Renal cortical epithelial cell (primary cell): ENCODE data around the gene ASIC2. TPM values are rescaled to one million over a fixed set of nuclear protein-coding genes. Genes with fewer than 3 reads are reported as not detected.

Experiments
- DNase-seq: peaks from one replicate; pipeline ENCODE4 v3.0.0-alpha.2; 2011; ENCODE audit warnings: low read depth
- total RNA-seq: library from RNA; depleted of rRNA; stranded (reverse); fragments of >200 nt; gene quantifications from 2 replicates; pipeline ENCODE4 v1.2.3, GENCODE V29; 2014

Gene ASIC2
- total RNA-seq, 1 donor from 2014 or later, result 13.6 TPM

DNA sequence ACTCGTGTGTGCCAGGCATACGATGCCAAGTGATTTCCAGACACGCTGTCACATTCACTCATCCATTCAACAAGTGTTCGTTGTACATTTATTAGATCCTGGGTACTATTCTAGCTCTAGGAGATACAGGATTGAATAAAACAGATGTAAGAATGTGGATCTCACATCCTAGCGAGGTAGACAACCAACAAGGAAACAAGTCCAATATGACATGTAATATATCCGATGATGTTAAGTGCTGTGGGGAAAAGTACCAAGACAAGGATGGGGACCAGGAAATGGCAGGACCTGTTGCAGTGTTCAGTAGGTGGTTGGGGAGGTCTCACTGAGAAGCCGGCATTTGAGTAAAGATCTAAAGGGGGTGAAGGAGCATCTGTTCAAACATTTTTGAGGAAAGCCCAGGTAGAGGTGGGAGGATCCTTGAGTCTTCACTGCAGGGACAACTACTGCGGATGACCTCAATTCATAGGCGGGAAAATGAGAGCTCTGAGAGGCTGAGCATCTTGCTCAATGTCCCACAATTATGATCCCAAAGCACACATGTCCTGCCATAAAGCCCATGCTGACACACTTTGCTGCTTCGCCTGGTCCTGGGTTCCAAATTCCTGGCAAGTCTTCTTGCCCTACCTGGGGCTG, 129.4 kb downstream of the ASIC2 start:
- no peak for DNase-seq

DNA sequence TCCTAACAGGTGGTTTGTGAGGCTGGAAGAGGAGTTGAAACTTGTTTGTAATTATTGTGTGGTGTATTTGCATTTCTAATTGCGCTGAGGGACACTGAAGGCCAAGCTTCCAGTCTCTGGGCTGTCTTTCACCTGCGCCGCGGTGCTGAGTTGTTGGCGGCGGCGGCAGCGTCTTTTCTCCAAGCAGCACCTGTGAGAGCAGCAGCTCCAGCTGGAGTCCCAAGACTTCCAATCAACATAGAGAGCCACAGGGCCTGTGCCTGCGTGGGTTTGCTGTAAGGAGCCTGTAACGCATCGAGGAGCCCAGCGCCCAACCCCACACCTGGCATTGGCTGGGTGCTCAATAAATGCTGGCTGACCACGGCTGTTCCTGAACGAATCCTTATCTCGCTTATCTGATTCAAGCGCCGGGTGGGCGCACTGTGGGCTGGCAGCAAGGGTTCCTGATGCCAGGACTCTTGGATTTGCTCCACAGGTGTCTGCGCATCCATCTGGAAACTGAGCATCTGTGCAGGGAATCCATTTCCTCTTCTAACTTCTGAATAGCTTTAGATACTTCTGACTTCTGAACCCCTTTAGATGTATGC, 138.1 kb downstream of the ASIC2 start:
- no peak for DNase-seq

DNA sequence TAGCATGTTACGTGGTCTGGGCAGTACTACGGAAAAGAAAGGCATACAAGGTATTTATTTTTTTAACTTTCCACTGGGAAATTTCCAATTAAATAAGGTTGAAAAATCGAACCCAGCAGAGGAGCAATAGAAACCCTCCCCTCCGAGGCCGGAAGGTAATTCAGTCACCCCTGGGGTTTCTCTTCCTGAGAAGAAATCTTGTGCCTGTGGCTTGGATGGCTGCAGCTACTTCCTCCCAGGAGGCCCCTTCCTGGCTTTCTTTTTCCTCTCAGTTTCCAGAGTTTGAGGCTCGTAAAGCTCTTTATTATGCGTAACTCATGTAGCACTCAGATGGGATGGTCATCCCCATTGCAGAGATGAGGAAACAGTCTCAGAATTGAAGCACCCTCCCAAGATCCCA, 140.3 kb downstream of the ASIC2 start:
- no peak for DNase-seq

DNA sequence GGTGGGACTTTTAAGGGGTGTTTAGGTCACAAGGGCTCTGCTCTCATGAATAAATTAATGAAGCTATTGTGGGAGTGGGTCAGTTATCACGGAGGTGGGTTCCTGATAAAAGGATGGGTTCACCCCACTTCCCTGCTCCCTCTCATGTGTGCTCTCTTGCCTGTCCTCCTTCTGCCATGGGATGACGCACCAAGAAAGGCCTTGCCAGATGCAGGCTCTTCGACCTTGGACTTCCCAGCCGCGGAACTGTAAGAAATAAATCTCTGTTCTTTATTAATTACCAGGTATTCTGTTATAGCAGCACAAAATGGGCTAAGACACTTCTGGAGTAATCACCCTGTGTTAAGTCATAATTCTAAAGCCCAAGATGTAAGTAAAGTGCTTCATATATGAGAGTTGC, 141.5 kb downstream of the ASIC2 start:
- no peak for DNase-seq

DNA sequence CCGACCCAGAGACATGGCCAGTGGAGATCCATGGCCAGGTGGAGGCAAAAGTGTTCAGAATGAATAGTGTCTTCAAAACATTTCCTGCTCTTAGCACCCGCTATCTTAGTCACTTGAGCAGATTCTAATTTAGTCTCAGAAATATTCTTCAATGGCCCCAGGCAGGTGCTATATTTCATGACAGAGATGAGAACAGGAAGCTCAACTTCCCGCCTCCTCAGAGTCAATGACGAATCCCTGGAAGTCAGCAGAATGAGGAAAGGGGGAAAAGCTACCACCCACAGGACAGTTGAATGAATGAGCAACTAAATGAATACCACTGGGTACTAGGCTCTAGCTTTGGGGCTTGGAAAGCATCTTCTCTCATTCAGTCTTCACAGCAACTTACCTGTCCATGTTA, 147.2 kb downstream of the ASIC2 start:
- no peak for DNase-seq

DNA sequence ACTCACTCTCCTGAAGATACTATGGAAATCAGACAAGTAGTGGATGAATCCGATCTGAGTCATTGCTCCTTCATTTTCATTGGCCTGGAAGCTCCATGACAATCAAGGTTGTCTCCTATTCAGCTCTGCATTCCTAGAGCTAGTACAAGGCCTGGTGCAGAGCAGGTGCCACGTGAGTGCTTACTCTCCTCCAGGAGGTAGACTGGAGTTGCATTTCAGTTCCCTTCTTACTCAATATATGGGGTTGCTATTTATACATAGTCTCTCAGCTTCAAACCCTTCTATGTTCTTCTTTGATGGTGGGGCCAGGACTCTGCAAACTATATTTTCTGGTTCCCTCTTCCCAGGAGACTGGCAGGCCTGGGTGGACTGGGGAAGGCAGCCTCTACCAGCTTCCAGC, 148.3 kb downstream of the ASIC2 start:
- no peak for DNase-seq

DNA sequence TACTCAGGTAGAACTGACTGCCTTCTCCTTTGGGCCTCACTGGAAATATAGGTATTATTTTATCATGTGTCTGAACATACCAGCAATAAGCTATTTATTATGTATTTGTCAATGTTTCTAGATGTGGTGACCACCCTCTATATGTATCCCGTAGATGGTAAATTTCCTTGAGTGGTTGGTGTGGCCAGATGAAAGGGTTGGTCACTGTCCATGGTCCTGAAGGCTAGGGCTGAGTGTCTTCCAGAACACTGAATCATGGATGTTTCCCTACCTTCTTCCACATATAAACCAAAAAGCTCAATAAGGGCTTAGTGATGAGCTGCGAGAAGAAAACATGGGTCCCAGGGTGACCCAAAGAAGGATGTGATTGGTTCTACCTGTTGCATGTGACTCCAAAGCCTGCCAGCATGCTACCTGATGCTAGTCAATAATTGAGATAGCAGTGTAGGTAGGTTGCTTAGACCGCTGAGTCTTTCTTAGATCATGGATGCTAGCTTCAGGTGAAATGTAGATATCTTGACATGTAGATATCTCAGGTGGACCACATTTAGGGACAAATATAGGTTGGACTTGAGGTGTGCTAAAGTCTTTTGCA, 150.3 kb downstream of the ASIC2 start:
- DNase-seq, result peak; percentile 41

DNA sequence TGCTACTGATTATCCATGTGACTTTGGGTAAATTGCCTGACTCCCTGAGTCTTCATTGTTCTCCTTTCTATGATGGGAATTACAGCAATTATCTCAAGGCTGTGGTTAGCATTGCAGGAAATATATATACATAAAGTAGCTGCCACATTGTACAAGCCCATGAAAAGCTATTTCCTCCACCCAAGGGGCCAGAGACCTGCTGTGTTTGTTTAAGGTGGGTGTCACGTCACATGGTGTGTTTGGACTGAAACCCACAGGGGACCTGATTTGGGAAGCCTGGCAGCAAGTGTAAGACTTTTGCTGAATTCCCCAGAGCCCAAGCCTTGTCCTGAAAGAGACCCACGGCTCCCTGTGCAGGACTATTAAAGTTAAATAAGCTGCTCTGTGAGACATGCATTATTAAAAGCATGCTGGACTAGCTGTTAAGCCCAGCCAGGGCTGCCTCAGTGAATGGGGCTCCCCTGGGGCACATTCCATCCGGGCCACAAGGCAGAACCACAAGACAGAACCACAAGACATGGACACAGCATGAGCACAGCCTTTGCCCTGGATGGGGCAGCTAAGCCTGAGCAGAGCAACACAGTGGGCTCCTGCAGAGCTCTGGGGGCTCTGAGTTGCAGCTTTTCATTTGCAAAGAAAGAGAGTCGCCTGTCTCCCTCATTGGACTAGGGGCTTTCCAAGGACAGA, 152.5 kb downstream of the ASIC2 start:
- peak; percentile 60 for DNase-seq

DNA sequence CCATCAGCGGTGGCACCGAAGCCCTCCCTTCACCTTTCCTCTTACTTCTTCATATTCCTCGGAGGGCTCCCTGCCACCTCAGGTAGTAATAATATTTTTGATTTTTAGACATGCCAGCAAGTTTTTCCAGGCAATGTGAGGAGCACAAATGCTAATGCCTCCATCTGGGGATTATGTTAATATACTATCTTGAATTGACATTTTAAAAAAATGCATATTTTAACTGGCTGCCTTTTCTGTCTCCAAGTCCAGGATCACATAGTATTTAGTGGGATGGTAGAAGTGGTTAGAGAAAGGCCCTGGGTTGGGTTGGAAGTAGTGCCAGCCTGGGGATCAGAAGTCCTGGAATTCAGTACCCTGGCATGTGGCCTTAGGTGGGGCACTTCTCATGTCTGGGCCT, 154.5 kb downstream of the ASIC2 start:
- no peak for DNase-seq

DNA sequence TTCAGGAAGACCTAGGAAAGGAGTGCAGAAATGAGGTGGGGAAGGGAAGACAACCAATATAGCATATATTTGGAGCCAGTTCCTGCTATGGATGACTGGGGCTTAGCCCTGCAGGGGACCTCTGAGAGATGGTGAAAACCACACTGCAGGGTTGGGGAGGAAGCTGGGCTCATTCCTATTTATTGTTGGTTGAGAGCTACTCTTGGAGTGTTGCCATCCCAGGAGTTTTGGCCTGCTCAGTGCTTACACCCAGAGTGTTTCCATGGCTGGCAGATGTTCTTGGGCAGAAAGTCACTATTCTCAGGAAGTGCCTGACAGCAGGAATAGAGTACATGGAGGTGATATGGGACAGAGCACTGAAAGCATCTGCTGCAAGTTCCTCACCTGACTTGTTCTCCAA, 155.7 kb downstream of the ASIC2 start:
- peak; percentile 58 for DNase-seq

DNA sequence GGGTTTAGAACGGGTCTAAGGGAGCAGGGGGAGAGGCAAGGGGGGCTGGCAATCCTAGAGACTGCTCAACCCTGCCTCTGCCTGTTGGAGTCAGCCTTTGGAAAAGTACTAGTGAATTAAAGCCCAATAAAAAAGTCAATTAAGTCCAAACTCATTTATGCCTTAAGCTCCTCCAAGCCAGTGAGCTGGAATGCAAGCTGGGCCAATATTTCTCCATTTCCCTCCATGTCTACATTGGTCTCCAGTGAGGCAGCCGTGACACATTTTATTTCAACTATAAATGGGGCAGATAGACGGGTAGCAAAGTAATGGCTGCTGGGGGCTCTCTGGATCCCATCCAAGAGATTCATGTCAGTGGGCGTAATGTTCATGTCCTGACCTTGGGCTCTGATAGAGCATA, 157.4 kb downstream of the ASIC2 start:
- DNase-seq, result no peak

DNA sequence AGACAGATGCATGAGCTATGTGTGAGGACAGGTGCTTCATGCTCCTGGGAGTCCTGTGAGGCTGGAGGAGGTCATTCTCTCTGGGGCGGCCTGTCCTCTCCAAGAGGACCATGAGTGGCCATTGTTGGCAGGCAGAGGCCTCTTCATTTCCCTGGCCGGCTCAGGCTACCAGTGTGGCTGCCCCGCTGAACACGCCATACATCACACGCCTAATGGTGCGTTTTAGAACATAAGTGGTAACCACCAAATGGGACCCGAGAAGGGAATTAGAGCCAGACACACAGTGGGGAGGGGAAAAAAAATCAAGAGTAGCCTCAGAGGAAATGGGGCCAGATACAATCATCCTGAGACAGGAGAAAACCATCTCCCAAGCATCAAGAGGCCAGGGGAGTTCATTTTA, 161.5 kb downstream of the ASIC2 start:
- DNase-seq, result no peak

DNA sequence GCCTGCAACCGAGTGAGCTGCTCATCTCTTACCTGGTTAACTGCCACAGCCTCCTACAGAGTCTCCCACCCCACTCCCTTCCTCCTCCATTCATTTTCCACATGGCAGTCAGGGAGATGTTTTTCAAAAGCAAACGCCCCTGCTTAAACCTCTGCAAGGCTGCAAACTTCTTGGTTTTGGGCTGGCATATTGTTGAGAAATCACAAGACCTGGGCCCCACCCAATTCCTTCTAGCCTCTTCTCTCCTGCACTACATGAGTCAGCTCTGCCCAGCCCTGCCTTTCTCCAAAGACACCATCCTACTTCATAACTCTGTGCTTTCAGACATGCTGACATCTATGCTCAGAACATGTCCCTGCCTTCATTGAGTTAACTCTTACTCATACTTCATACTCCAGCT, 165.4 kb downstream of the ASIC2 start:
- peak; percentile 66 for DNase-seq

DNA sequence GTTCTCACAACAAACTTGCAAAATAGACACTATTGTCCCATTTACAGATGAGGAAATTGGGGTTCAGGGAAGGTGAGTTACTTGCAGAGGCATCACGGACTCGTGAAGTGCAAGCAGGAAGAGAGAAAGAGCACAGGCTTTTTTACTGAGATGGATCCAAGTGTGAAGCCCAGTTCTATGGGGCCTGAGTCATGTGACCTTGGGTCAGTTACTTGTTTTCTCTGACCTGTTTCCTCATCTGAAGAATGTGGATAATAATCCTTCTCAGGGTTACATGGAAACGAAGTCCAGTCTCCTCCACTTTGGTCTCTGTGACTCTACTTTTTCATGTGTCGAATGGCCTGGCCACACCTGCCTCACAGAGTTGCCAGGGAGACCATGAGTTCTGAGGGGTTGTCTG, 167.0 kb downstream of the ASIC2 start:
- peak; percentile 54 for DNase-seq

DNA sequence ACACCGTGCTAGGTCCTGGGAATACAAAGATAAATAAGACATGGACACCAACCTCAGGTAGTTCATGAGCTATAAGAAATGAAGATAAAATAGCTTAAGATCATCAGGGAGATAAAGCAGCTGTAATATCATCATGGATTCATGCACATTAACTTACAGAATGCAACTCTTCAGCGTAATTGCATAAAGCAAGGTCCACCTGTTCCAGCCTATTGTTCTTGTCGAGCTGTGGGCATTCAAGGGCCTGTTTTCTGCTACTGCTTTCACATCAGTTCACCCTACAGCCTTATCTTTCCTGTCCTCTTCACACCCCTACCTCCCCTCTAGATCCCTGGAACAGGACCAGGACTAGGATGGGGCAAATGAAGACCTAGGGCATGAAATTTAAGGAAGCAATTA, 167.5 kb downstream of the ASIC2 start:
- no peak for DNase-seq

DNA sequence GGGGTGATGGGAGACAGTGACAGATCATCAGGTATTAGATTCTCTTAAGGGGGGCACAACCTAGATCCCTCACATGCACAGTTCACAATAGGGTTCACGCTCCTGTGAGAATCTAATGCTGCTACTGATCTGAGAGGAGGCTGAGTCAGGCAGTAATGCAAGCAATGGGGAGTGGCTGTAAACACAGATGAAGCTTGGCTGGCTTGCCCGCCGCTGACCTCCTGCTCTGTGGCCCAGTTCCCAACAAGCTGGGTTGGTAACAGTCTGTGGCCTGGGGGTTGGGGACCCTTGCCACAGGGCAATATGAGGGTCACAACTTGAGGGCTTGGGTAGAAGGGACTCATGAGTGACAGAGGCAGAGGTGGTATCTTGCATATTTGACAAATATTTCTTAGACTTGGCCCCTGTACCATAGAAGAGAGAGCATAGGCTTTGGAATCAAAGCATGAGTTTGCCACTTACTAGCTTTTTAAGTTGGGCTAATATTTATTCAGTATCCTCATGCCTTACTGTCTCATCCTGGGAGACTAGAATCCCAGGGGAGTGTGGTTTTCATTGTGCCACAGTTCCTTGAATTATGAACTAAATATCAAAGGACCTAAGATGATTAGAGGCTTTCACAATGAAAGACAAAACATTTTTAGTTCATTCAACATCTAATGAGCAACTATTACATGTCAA, 168.1 kb downstream of the ASIC2 start:
- peak; percentile 38 for DNase-seq

DNA sequence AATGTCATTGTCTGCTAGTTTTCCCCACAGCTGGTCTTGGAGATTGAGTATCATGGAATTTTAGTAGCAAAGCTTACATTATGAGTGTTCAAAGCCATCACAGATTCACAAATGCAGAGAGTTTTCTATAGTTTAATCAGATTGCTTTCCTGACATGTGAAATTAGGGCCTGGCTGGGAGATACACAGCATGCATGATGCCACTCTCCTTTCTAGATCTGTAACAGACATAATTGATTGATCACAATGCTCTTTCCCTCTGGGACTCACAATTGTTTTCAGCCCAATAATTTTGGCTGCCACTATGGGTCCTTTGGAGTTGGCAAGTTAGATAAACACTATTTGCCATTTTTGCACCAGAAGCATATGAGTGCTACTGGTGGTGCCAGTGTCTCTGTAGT, 168.9 kb downstream of the ASIC2 start:
- DNase-seq, result no peak

DNA sequence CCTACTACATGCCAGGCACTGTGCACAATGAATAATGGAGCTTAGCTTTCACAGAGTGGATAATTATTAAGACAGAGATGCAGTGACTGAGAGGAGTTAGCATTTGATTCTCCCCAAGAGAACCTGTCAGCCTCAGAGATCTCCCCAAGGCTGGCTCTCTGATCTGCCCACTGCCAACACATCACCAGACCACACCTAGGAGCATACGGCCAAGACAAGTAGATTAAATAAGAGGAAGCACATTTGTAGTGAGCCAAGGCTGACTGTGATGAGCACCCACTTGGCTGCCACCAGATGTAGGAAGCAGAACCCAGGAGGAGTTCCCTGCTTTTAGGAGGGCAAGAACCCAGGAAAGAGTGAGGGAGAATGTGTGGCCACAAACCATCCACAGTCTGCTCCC, 171.3 kb downstream of the ASIC2 start:
- DNase-seq, result no peak

DNA sequence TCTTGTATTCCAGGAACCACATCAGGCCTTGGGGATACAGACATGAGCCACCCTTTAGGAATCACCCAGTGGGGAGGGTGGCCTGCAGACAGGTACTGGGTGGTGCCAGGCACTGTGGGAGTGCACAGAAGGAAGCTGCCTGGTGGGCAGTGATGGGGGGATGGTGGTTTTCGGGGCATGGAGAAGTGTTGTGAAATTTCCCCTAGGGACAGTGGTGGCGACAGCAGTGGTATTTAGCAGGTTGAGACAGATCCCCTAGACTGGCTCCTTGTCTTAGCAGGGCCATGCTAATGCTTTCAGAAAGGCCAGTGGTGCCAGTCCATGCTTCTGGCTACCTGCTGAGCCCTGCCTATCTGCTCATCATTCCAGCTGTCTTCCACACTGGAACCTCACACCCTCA, 171.8 kb downstream of the ASIC2 start:
- no peak for DNase-seq

DNA sequence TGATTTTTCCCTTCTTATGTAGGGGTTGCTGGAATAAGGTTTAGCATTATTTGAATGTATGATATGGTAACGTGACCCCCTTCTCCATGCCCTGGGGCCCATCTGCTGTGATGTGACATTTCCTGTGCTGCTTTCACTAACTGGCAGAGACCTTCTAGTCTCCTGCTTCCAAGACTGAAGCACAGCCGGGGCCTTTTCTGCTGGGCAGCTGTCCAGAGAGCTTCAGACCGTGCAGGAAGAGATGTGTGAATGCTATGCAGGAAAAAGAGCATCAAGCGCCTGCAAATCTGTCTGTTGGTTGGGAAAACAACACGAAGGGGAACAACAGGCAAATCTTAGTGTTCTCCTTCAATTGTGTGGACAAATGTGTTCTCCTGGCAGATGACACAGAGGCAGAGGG, 173.0 kb downstream of the ASIC2 start:
- DNase-seq, result no peak

DNA sequence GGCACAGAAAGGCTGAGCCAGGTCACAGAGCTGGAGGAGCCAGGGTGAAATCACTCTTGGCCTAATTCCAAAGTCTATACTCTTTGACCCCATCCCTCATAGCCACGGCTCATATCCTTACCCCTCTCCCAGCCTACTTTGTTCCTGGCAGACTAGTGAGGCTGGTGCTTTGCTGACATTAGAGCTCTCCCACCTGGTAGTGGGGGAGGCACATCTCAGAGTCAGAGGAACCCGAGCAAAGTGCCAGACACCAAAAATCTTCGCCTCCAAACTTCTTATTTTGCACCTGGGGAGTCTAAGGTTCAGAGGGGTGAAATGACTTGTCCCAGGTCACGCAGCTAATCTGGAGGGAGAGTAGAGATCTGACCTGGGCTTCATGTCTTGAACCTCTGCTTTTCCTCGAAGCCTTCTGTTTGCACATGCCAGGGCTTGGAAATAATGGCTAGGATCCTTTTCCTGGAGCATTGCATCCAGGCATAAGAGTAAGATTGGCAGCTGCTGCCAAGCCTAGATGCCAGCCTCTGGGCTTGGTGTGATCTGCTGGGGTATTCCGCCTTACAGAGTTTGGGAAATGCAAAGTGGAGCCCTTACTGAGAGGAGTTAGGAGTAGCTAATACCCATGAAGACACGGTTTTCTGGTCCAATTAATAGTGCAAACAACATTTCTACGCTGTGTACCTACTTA, 174.6 kb downstream of the ASIC2 start:
- no peak for DNase-seq

DNA sequence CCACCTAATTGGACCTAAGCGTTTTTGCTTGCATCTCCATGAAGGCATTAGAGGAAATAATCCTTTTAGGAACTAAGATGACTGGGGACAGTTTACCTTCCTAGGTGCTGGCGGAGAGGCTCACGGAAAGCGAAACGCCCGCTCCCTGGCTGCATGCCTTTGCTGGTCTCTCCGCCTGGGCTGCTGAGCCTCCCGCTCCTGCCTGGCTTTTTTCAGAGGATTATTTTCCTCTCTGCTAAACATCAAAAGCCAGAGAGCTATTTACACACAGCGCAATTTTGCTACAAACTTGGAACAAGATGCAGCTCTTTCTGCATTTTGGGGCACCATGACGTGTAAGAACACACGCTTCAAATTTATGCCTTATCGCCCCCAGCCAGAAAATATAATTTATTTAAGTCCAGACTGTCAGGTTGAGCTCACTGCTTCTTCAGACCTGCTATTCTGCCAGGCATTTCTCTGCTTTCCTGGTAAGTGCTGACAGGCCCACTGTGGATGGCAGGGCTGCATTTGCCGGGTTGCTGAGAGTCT, 177.0 kb downstream of the ASIC2 start:
- no peak for DNase-seq
